GM19395 (cell line): ENCODE measurements around the gene WFDC2.

Source experiments
- ATAC-seq: cut with Tn5 transposase; IDR thresholded peaks from one replicate; pipeline ENCODE4 v1.9.1; 2021; ENCODE audit warnings: mild to moderate bottlenecking, moderate library complexity; ENCODE audit not compliant: unreplicated experiment

WFDC2 gene

GRCh38 chr20:45495501-45495941 is 26.0 kb downstream of the WFDC2 start:
- ATAC-seq: no peak

GRCh38 chr20:45496166-45496565 is 26.6 kb downstream of the WFDC2 start:
- ATAC-seq: no peak

GRCh38 chr20:45497971-45498494 is 28.5 kb downstream of the WFDC2 start:
- no peak for ATAC-seq

GRCh38 chr20:45500022-45500421 is 30.5 kb downstream of the WFDC2 start:
- ATAC-seq: no peak

- no peak for ATAC-seq
Measured at GRCh38 chr20:45501600-45501999, 32.0 kb downstream of the WFDC2 start.

GRCh38 chr20:45502561-45502960 is 33.0 kb downstream of the WFDC2 start:
- ATAC-seq: no peak

- no peak for ATAC-seq
Measured at GRCh38 chr20:45503403-45503802, 33.9 kb downstream of the WFDC2 start.

- no peak for ATAC-seq
Measured at GRCh38 chr20:45506398-45506797, 36.8 kb downstream of the WFDC2 start.

- peak; percentile 58 for ATAC-seq
Measured at GRCh38 chr20:45507011-45507820, 37.7 kb downstream of the WFDC2 start.

- no peak for ATAC-seq
Measured at GRCh38 chr20:45508068-45508886, 38.7 kb downstream of the WFDC2 start.

GRCh38 chr20:45509091-45509490 is 39.5 kb downstream of the WFDC2 start:
- no peak for ATAC-seq

GRCh38 chr20:45510242-45510862 is 40.8 kb downstream of the WFDC2 start:
- no peak for ATAC-seq

GRCh38 chr20:45515147-45515913 is 45.8 kb downstream of the WFDC2 start, which contains the start of gene SPINT3:
Gene SPINT3 (minus strand): TSS chr20:45515622. CDS start chr20:45515608, 14 bp downstream.
- ATAC-seq: no peak

GRCh38 chr20:45518282-45518681 is 48.7 kb downstream of the WFDC2 start:
- ATAC-seq: no peak

- ATAC-seq: no peak
Measured at GRCh38 chr20:45523821-45524220, 54.3 kb downstream of the WFDC2 start.

GRCh38 chr20:45527294-45527693 is 57.7 kb downstream of the WFDC2 start:
- no peak for ATAC-seq
